ENCODE measurements around the gene MGAT5B. TPM values are rescaled to one million over a fixed set of nuclear protein-coding genes. Genes with fewer than 3 reads are reported as not detected.

The MGAT5B gene
- total RNA-seq, 2 donors from 2014 or later, result 3.6 TPM; not detected in 1

DNA sequence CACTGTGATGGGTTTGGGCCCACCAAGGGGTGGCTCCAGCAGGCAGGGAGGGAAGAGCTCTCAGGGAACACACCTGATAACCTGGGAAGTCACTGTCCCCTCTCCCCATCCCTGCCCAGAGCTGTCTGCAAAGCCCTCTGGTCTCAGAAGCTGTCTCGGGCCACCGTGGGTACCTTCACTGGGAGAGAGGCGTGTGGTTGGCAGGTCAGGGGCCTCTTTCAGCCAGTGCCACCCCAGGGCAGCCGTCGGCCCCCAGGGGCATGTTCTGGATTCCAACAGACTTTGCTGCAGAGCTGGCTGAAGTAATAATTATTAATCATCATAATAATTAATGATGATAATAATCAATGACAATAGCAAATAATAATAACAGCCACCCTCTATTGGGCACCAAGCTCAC, 21.1 kb downstream of the MGAT5B start:
- no peak for TF ChIP-seq POLR2A (IDR thresholded peaks at IDR 0.05)
- TF ChIP-seq, protein P1, sequence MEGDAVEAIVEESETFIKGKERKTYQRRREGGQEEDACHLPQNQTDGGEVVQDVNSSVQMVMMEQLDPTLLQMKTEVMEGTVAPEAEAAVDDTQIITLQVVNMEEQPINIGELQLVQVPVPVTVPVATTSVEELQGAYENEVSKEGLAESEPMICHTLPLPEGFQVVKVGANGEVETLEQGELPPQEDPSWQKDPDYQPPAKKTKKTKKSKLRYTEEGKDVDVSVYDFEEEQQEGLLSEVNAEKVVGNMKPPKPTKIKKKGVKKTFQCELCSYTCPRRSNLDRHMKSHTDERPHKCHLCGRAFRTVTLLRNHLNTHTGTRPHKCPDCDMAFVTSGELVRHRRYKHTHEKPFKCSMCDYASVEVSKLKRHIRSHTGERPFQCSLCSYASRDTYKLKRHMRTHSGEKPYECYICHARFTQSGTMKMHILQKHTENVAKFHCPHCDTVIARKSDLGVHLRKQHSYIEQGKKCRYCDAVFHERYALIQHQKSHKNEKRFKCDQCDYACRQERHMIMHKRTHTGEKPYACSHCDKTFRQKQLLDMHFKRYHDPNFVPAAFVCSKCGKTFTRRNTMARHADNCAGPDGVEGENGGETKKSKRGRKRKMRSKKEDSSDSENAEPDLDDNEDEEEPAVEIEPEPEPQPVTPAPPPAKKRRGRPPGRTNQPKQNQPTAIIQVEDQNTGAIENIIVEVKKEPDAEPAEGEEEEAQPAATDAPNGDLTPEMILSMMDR (IDR thresholded peaks at IDR 0.05), result no peak
- WGBS, 2 donors, result 67 to 91% methylated on average over 5 of the region's 5 CpGs
- H3K4me3 ChIP-seq, result no peak overlapping the region

DNA sequence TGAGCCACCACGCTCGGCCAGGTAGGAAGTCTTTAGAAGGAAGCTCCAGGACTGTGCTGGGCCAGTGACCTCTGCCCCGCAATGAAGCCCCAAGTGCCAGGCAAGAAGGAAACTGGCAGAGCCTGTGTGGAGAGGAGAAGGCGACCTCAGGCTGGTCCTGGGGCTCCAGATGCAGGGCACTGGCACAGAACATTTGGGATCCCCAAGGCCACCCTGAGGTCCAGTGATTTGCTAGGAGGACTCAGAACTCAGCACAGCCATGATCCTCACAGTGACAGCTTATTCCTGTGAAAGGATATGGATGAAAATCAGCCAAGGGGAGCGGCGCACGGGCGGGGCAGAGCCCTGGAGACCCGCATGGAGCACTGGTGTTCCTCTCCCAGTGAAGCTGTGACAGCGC, 24.1 kb downstream of the MGAT5B start:
- H3K9me3 ChIP-seq, result no peaks in the 10 kb centered on the region
- WGBS, 2 donors, result 86 to 94% methylated on average over 8 to 10 of the region's 10 CpGs
- no peaks in the 10 kb centered on the region for H3K27me3 ChIP-seq
- no peak for DNase-seq
- H3K36me3 ChIP-seq (replicated peaks in 1 of 2; ENCODE audit: insufficient read depth in 1 of 2, low read depth in 2 of 2), result no peaks in the 10 kb centered on the region
- TF ChIP-seq, protein P1 (IDR thresholded peaks at IDR 0.05), result no peak
- no peak for TF ChIP-seq POLR2A (IDR thresholded peaks at IDR 0.05)
- H3K4me1 ChIP-seq, result peaks cover 6% of the 10 kb centered on the region
- intact Hi-C loops (cut with DNase I), result no loop called here
- no peak overlapping the region for H3K27ac ChIP-seq
- ATAC-seq, result no peak
- no peak overlapping the region for H3K4me3 ChIP-seq

More for the DNA sequence above, 21.1 kb downstream of the MGAT5B start:
- DNase-seq (no peak), ATAC-seq (no peak)
- Histone ChIP-seq H3K27me3 (no peaks in the 10 kb centered on the region), H3K36me3 (replicated peaks in 1 of 2; ENCODE audit: insufficient read depth in 1 of 2, low read depth in 2 of 2) (no peaks in the 10 kb centered on the region), H3K9me3 (no peaks in the 10 kb centered on the region), H3K27ac (no peak overlapping the region), H3K4me1 (peaks cover 6% of the 10 kb centered on the region)
- intact Hi-C loops (cut with DNase I), result no loop called here

DNA sequence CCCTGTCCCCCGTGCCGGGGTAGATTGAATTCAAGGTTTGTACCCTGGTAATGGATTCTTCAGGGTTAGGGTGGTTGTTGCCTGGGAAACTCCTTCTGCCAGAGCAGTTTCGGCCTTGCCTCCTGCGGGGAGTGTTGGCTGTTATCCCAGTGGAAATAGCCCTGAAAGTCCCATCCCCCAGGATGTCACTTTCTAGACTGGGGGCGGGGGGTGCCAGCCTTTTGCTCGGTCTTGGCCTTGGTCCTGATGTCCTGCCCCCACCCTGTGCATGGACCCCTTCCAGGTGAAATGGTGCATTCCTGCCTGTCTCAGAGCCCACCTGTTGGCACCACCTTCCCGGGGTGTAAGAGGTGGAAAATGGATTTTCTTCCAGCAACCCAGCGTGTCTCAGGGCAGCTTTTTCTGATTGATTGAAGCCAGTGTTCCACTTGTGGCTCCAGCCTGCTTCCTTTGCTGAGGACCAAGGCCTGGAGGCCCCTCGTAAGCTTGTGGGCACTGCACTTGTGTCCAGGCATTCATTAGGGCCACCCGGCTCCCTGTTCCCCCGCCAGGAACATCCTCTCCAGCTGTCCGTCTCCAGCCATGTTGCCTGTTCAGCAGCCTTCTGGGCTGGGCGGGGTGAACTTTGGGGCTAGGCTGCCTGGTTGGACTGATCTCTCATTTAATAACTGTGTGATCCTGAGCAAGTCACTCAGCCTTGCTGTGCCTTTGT, 25.6 kb downstream of the MGAT5B start:
- DNase-seq (no peak), ATAC-seq (peak; percentile 38)
- intact Hi-C loops (cut with DNase I), result no loop called here
- H3K4me1 ChIP-seq, result peaks cover 6% of the 10 kb centered on the region
- no peak overlapping the region for H3K4me3 ChIP-seq
- TF ChIP-seq, protein P1 (IDR thresholded peaks at IDR 0.05), result no peak
- no peak for TF ChIP-seq POLR2A (IDR thresholded peaks at IDR 0.05)
- no peaks in the 10 kb centered on the region for H3K36me3 ChIP-seq (replicated peaks in 1 of 2; ENCODE audit: insufficient read depth in 1 of 2, low read depth in 2 of 2)
- H3K27ac ChIP-seq, result no peak overlapping the region
- WGBS, 2 donors, result 46 to 54% methylated on average over 13 of the region's 13 CpGs
- H3K9me3 ChIP-seq, result no peaks in the 10 kb centered on the region
- H3K27me3 ChIP-seq, result no peaks in the 10 kb centered on the region

DNA sequence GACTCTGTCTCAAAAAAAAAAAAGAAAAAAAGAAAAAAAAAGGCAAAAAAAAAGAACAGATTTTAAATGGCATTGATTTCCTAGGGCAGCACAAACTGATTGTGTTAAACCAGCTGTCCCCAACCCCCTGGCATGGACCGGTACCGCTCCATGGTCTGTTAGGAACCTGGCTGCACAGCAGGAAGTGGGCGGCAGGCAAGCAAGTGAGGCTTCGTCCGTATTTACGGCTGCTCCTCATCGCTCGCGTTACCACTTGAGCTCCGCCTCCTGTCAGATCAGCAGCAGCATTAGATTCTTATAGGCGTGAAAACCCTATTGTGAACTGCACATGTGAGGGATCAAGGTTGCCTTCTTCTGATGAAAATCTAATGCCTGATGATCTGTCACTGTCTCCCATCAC, 26.6 kb downstream of the MGAT5B start:
- Histone ChIP-seq H3K9me3 (no peaks in the 10 kb centered on the region), H3K4me3 (no peak overlapping the region), H3K27ac (no peak overlapping the region), H3K27me3 (no peaks in the 10 kb centered on the region), H3K4me1 (peaks cover 6% of the 10 kb centered on the region), H3K36me3 (replicated peaks in 1 of 2; ENCODE audit: insufficient read depth in 1 of 2, low read depth in 2 of 2) (no peaks in the 10 kb centered on the region)
- intact Hi-C loops (cut with DNase I), result no loop called here
- 96 to 98% methylated on average over 11 of the region's 11 CpGs for WGBS, 2 donors
- no peak for TF ChIP-seq POLR2A (IDR thresholded peaks at IDR 0.05)
- DNase-seq (no peak), ATAC-seq (no peak)

DNA sequence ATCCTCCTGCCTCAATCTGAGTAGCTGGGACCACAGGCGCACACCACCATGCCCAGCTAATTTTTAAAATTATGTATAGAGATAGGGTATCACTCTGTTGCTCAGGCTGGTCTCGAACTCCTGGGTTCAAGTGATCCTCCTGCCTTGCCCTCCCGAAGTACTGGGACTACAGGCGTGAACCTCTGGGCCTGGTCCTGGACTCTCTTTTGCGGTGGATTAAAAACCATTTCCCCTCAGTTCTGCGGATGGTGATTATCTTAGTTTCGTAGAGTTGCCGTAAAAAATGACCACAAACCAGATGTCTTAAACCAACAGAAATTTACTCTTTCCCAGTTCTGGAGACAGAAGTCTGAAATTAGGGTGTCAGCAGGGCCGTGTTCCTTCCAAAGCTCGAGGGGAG, 28.8 kb downstream of the MGAT5B start:
- Histone ChIP-seq H3K27me3 (no peaks in the 10 kb centered on the region), H3K36me3 (replicated peaks in 1 of 2; ENCODE audit: insufficient read depth in 1 of 2, low read depth in 2 of 2) (no peaks in the 10 kb centered on the region), H3K9me3 (no peaks in the 10 kb centered on the region), H3K4me3 (no peak overlapping the region), H3K27ac (no peak overlapping the region), H3K4me1 (peaks cover 6% of the 10 kb centered on the region)
- TF ChIP-seq POLR2A (IDR thresholded peaks at IDR 0.05), result no peak
- TF ChIP-seq, protein P1 (IDR thresholded peaks at IDR 0.05), result no peak
- WGBS, 2 donors, result 78 to 80% methylated on average over 10 of the region's 10 CpGs
- DNase-seq, result no peak
- intact Hi-C loops (cut with DNase I), result no loop called here
- ATAC-seq, result no peak

Measured in body of pancreas (tissue), 4 donors.